SW480 (cell line): ENCODE measurements around the gene PAN2.
"Not testable (repeated sequence)": the region's sequence is repeated elsewhere in the genome, so short reads cannot be mapped to it uniquely, and the experiment has no call there.

Source experiments
- DNase-seq: peaks from one replicate; pipeline ENCODE4 v3.0.0-alpha.2; 2016; ENCODE audit warnings: low spot score

The PAN2 gene

GRCh38 chr12:56333679-56334489 is at the start of gene PAN2:
PAN2 (minus strand) TSS chr12:56334000; CDS start chr12:56333094, 906 bp downstream.
- DNase-seq = peak; percentile 98

GRCh38 chr12:56382611-56383010 is 48.8 kb upstream of the PAN2 start:
- no peak for DNase-seq

GRCh38 chr12:56377989-56378316 is 44.2 kb upstream of the PAN2 start:
- no peak for DNase-seq

GRCh38 chr12:56377310-56377988 is 43.6 kb upstream of the PAN2 start:
- DNase-seq = no peak

GRCh38 chr12:56375598-56376434 is 42.0 kb upstream of the PAN2 start:
- no peak for DNase-seq

- DNase-seq = no peak
Measured at GRCh38 chr12:56374726-56375597, 41.2 kb upstream of the PAN2 start.

GRCh38 chr12:56373515-56373914 is 39.7 kb upstream of the PAN2 start:
- no peak for DNase-seq

- DNase-seq = no peak
Measured at GRCh38 chr12:56366948-56367347, 33.1 kb upstream of the PAN2 start.

GRCh38 chr12:56362130-56363059 is 28.6 kb upstream of the PAN2 start, which contains the start of gene APOF:
APOF (minus strand) TSS chr12:56362857; CDS start chr12:56362745, 112 bp downstream.
- DNase-seq = no peak

GRCh38 chr12:56361487-56362129 is 27.8 kb upstream of the PAN2 start:
- no peak for DNase-seq

- DNase-seq = peak; percentile 99
Measured at GRCh38 chr12:56359851-56360767, 26.3 kb upstream of the PAN2 start, which contains the start of gene STAT2. STAT2 (minus strand) TSS chr12:56360107; CDS start chr12:56356571, 3,536 bp downstream.

GRCh38 chr12:56358836-56359532 is 25.2 kb upstream of the PAN2 start:
- DNase-seq = peak; percentile 22

- DNase-seq = no peak
Measured at GRCh38 chr12:56351325-56351724, 17.5 kb upstream of the PAN2 start.

GRCh38 chr12:56350662-56351061 is 16.9 kb upstream of the PAN2 start:
- DNase-seq = no peak

GRCh38 chr12:56348776-56349175 is 15.0 kb upstream of the PAN2 start:
- no peak for DNase-seq

- DNase-seq = not testable (repeated sequence)
Measured at GRCh38 chr12:56347255-56347654, 13.5 kb upstream of the PAN2 start.

- no peak for DNase-seq
Measured at GRCh38 chr12:56346675-56347074, 12.9 kb upstream of the PAN2 start.

GRCh38 chr12:56342290-56342689 is 8.5 kb upstream of the PAN2 start:
- not testable (repeated sequence) for DNase-seq
